Ectodermal cell (in vitro differentiated cells): ENCODE data around the gene TRIM44.
"Not testable (repeated sequence)": the region's sequence is repeated elsewhere in the genome, so short reads cannot be mapped to it uniquely, and the experiment has no call there.

Source experiments
- H3K27ac ChIP-seq: 2 replicates; pipeline ENCODE4 v1.7.0; 2013; ENCODE audit warnings: mild to moderate bottlenecking, low read depth, low read length; ENCODE audit not compliant: insufficient read depth, poor library complexity, severe bottlenecking
- H3K27me3 ChIP-seq: 2 replicates; pipeline ENCODE4 v1.7.0; 2013; ENCODE audit warnings: mild to moderate bottlenecking, low read length; ENCODE audit not compliant: insufficient read depth, control insufficient read depth, poor library complexity, severe bottlenecking
- H3K36me3 ChIP-seq: one replicate; pipeline ENCODE4 v1.7.0; 2013; ENCODE audit warnings: low read length; ENCODE audit not compliant: control insufficient read depth, insufficient read depth
- H3K4me1 ChIP-seq: one replicate; pipeline ENCODE4 v1.7.0; 2013; ENCODE audit warnings: low read length; ENCODE audit not compliant: control insufficient read depth, insufficient read depth
- H3K4me3 ChIP-seq: 2 replicates; pipeline ENCODE4 v1.7.0; 2013; ENCODE audit warnings: low read depth, low read length, control low read depth; ENCODE audit not compliant: insufficient read depth
- H3K9me3 ChIP-seq: 2 replicates; pipeline ENCODE4 v1.7.0; 2013; ENCODE audit warnings: mild to moderate bottlenecking, low read length, moderate library complexity; ENCODE audit not compliant: control insufficient read depth
- WGBS, 2 experiments: methylation state at CpG; one replicate each; pipeline ENCODE4 v1.1.7; 2013; ENCODE audit warnings: missing lambda C conversion rate in 2 of 2; 5-methylcytosine and 5-hydroxymethylcytosine counted together

Gene TRIM44

GRCh38 chr11:35825386-35825785, 162.8 kb downstream of the TRIM44 start:
- WGBS, 2 experiments, result 88 to 100% methylated on average over 1 of the region's 1 CpG
- H3K36me3 ChIP-seq, result no peaks in the 10 kb centered on the region
- no peaks in the 10 kb centered on the region for H3K4me1 ChIP-seq
- no peak overlapping the region for H3K4me3 ChIP-seq
- H3K27ac ChIP-seq, result no peak overlapping the region
- H3K9me3 ChIP-seq, result no peaks in the 10 kb centered on the region
- H3K27me3 ChIP-seq, result no peaks in the 10 kb centered on the region

DNA sequence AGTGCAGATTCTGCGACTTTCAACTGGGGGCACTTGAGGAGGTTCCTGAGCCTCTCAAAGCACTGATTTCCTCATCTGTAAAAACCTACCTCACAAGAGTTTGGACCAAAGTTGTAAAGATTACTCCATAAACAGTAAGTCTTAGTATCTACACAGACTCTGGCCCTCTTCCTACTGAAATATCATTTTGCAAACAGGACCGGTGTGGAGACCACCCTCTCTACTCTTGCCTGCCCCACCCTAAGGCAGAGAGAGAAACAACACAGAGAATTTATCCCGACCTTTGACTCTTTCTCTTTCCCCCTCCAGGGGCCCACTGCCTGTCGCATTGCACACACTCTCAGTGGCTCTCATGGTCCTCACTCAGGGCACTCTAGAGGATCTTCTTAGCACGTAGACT, 163.4 kb downstream of the TRIM44 start:
- H3K27me3 ChIP-seq, result no peaks in the 10 kb centered on the region
- no peaks in the 10 kb centered on the region for H3K4me1 ChIP-seq
- no peak overlapping the region for H3K27ac ChIP-seq
- 88 to 89% methylated on average over 5 of the region's 5 CpGs for WGBS, 2 experiments
- H3K4me3 ChIP-seq, result no peak overlapping the region
- H3K9me3 ChIP-seq, result no peaks in the 10 kb centered on the region
- no peaks in the 10 kb centered on the region for H3K36me3 ChIP-seq

- H3K4me1 ChIP-seq, result no peaks in the 10 kb centered on the region
- H3K9me3 ChIP-seq, result no peaks in the 10 kb centered on the region
- no peaks in the 10 kb centered on the region for H3K27me3 ChIP-seq
- H3K4me3 ChIP-seq, result no peak overlapping the region
- WGBS, 2 experiments, result 70 to 71% methylated on average over 4 of the region's 4 CpGs
- H3K27ac ChIP-seq, result no peak overlapping the region
- H3K36me3 ChIP-seq, result no peaks in the 10 kb centered on the region
Observed at GRCh38 chr11:35826949-35827348, 164.4 kb downstream of the TRIM44 start.

GRCh38 chr11:35836205-35836604, 173.6 kb downstream of the TRIM44 start:
- no peaks in the 10 kb centered on the region for H3K36me3 ChIP-seq
- H3K4me3 ChIP-seq, result no peak overlapping the region
- H3K27ac ChIP-seq, result no peak overlapping the region
- H3K27me3 ChIP-seq, result no peaks in the 10 kb centered on the region
- 87 to 90% methylated on average over 4 of the region's 4 CpGs for WGBS, 2 experiments
- H3K9me3 ChIP-seq, result no peaks in the 10 kb centered on the region
- peaks cover 7% of the 10 kb centered on the region for H3K4me1 ChIP-seq

DNA sequence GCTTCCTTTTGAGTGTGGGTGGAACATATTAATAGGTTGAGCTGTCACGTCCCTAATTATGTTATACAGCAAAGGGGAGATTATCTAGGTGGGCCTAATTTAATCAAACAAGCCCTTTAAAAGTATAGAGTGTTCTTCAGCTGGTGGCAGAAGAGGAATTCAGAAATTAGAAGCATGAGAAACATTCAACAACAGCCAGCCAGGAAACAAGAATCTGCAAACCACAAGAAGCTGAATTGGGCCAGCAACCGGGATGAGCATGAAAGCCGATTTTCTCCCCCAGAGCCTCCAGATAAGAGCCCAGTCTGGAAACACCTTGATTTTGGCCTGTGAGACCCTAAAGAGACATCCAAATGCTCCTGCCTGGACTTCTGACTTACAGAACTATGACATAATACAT, 175.5 kb downstream of the TRIM44 start:
- Histone ChIP-seq H3K4me3 (no peak overlapping the region), H3K9me3 (no peaks in the 10 kb centered on the region), H3K27me3 (no peaks in the 10 kb centered on the region), H3K36me3 (no peaks in the 10 kb centered on the region), H3K27ac (no peak overlapping the region), H3K4me1 (peaks cover 7% of the 10 kb centered on the region)
- WGBS, 2 experiments, result 95 to 97% methylated on average over 3 of the region's 3 CpGs

DNA sequence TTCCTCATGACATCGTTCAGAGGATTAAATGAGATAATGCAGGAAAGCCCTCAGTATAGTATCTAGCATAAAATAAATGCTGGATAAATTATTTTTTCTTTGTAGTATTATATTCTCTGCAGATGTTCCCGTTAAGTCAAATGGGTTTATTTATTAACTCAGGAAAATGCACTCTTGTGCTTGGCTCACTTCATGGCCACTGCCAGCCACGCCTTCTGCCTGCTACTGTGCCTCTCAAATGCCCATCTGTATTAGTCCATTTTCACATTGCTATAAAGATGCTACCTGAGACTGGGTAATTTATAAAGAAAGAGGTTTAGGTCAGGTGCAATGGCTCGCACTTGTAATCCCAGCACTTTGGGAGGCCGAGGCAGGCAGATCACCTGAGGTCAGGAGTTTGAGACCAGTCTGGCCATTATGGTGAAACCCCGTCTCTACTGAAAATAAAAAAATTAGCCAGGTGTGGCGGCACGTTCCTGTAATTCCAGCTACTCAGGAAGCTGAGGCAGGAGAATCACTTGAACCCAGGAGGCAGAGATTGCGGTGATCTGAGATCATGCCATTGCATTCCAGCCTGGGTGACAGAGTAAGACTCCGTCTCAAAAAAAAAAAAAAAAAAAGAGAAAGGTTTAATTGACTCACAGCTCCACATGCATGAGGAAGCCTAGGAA, 176.3 kb downstream of the TRIM44 start:
- H3K36me3 ChIP-seq, H3K4me3 ChIP-seq, H3K9me3 ChIP-seq, H3K27me3 ChIP-seq, H3K4me1 ChIP-seq, H3K27ac ChIP-seq: not testable (repeated sequence)
- WGBS, 2 experiments, result 91 to 96% methylated on average over 9 of the region's 10 CpGs

DNA sequence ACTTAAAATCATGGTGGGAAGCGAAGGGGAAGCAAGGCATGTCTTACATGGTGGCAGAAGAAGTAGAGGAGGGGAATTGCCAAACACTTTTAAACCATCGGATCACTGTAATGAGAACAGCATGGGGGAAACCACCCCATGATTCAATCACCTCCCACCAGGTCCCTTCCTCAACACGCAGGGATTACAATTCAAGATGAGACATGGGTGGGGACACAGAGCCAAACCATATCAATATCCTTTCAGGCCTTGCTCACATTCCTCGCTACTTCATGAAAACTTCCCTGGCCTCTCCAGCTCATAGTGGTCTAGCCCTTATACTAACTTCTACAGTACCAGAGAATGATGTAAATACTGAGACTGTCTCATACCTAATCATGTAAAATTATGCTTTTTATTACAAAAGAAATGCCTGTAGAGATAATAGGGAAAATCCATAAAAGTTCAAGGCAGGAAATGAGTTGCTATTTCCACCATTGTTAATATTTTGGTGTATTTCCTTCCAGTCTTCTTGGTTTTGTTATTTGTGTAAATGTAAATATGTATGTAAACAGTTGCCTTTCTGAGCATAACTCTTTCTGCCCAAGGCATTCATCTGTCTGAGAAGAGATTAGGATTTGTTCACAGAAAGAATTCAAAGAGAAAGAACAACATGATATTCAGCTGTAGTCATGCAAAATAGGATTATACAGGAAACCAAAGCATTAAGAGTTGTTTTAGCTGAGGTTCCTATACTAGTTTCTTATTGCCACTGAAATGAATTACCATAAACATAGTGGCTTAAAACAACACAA, 177.0 kb downstream of the TRIM44 start:
- 84 to 87% methylated on average over 4 of the region's 4 CpGs for WGBS, 2 experiments
- no peak overlapping the region for H3K27ac ChIP-seq
- H3K4me1 ChIP-seq, result peaks cover 7% of the 10 kb centered on the region
- H3K27me3 ChIP-seq, result no peaks in the 10 kb centered on the region
- no peak overlapping the region for H3K4me3 ChIP-seq
- no peaks in the 10 kb centered on the region for H3K36me3 ChIP-seq
- H3K9me3 ChIP-seq, result no peaks in the 10 kb centered on the region

- H3K4me1 ChIP-seq, result peaks cover 3% of the 10 kb centered on the region
- WGBS, 2 experiments, result 92 to 95% methylated on average over 3 of the region's 3 CpGs
- no peaks in the 10 kb centered on the region for H3K27me3 ChIP-seq
- H3K36me3 ChIP-seq, result no peaks in the 10 kb centered on the region
- H3K9me3 ChIP-seq, result no peaks in the 10 kb centered on the region
- H3K4me3 ChIP-seq, result no peak overlapping the region
- H3K27ac ChIP-seq, result no peak overlapping the region
Observed at GRCh38 chr11:35841733-35842132, 179.2 kb downstream of the TRIM44 start.

- no peak overlapping the region for H3K4me3 ChIP-seq
- H3K27me3 ChIP-seq, result no peaks in the 10 kb centered on the region
- H3K27ac ChIP-seq, result no peak overlapping the region
- H3K4me1 ChIP-seq, result no peaks in the 10 kb centered on the region
- no peaks in the 10 kb centered on the region for H3K36me3 ChIP-seq
- no CpG with 5 or more reads among the region's 1 CpG for WGBS, 2 experiments
- no peaks in the 10 kb centered on the region for H3K9me3 ChIP-seq
Observed at GRCh38 chr11:35842958-35843357, 180.4 kb downstream of the TRIM44 start.

- Histone ChIP-seq H3K4me3 (no peak overlapping the region), H3K36me3 (no peaks in the 10 kb centered on the region), H3K27me3 (no peaks in the 10 kb centered on the region), H3K9me3 (no peaks in the 10 kb centered on the region), H3K27ac (no peak overlapping the region), H3K4me1 (no peaks in the 10 kb centered on the region)
- WGBS, 2 experiments, result 85 to 98% methylated on average over 4 of the region's 4 CpGs
Observed at GRCh38 chr11:35844579-35844978, 182.0 kb downstream of the TRIM44 start.
